Mucosa of gallbladder (tissue), 1 donor: Measurements from ENCODE around the gene MEI1. TPM values are rescaled to one million over a fixed set of nuclear protein-coding genes. Genes with fewer than 3 reads are reported as not detected.

Source experiments
- DNase-seq: peaks from one replicate; pipeline ENCODE4 v3.0.0-alpha.2; 2020; ENCODE audit warnings: low spot score
- total RNA-seq: library from RNA; stranded (reverse); gene quantifications from one replicate; pipeline ENCODE4 v1.2.1, GENCODE V29; 2021
- donor health status: DM: no; HTN: no; CAD: no.

The MEI1 gene
- total RNA-seq, 1 donor from 2014 or later: 1.4 TPM

DNA sequence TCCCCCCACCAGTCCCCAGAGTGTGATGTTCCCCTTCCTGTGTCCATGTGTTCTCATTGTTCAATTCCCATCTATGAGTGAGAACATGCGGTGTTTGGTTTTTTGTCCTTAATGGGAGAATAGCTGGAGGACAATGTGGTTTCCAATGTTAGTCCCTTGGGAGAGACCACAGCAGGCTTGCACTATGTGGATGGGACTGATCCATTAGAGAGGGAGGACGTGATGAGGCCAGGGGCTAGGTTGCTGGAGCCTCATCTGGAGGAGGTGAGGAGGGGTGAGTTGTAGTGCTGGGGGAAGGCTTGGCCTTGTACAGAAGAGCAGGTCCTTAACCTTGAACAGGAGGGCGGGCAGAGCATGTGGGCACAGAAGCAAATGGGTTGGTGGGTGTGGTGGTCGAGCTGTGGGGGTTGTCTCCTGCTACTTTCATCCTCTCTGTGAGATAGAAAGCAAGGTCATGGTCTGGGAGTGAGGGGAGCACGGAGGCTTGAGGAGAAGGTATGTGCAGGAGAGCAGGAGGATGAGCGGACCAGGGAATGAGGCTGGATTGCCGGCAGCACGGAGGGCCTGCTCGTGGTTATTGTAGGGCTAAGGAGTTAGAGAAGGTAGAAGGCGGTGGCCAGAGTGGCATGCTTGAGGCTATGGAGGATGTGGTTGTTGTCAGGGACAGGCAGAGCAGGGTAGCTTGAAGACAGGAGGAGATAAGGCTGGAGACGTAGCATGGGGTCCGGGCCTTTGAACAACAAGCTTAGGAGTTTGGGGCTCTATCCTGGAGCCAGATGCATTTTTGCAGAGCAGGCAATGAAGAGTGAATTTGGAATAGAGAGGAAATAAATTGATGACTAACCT, 122.4 kb downstream of the MEI1 start:
- no peak for DNase-seq

- DNase-seq: no peak
These were observed 123.2 kb downstream of the MEI1 start for GRCh38 chr22:41822317-41823057.

DNA sequence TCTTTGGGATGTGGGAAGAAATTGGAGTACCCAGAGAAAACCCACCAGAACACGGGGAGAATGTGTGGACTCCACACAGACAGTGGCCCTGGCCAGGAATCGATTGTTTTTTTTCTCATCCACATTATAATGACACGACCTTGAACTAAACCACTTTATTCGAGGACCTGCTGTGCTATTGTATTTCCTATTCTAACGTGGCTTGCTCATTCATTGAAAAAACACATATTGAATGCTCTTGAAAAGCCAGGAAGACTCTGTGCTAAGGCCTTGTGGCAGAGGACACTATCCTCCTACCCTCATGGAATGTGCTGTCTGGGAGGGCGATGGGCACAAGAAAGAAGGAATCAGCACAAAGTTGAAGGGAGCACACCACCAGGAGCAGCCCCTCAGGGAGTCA, 124.5 kb downstream of the MEI1 start:
- no peak for DNase-seq

DNA sequence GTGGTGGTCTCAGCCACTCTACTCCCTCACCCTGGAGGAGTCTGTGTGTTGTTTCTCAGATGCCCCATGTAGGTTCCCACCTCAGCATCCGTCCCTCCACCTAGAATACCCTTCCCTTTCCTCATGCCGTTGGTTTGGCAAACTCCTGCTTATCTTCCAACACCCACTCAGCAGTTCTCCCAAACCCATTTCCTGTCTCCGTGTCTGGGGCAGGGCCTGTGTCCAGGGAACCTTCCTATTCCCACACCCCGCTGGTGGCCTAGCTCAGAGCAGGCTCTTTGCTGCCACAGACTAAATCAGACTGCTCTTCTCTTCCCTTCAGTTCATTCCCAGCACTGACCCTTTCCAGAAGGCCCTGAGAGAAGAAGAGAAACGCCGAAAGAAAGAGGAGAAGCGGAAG, 126.1 kb downstream of the MEI1 start:
- DNase-seq: no peak

DNA sequence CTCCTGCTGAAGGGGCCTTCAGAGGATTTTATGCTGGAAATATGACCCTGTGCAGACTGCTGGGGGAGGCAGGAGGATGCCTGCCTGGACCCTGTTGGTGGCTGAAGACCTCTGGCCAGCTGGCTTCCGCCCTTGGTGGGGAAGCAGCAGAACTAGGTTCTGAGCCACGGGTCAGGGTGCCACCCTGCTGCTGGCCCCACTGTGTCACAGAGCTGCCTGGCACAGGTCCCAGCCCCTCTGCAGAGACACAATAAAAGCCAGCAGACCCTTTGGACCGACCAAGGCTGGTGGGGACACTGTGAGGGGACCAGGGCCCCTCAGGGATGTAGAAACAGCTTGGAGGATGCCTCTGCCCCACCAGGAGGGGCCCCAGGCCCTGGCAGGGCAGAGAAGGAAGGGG, 126.7 kb downstream of the MEI1 start:
- no peak for DNase-seq

GRCh38 chr22:41826430-41827383, 127.4 kb downstream of the MEI1 start:
- DNase-seq: no peak

DNA sequence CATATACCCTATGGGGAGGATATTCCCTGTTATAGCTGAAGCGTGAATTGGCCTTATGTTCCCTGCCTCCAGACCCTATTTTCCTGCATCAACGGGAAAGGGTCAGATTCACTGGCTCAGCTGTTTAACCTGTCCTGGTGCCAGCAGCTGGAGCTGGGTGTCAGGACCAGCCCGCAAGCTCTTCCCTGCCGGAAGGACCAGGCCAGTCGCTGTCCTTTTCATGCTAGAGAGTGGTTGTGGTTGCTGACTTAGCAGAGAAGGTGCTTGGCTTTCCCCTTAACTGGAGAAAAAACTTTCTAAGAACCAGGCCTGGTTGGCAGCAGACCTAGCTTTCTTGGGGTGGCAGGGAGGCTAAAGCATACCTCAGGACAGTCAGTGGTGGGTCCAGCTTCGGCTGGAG, 128.4 kb downstream of the MEI1 start:
- DNase-seq: no peak

DNA sequence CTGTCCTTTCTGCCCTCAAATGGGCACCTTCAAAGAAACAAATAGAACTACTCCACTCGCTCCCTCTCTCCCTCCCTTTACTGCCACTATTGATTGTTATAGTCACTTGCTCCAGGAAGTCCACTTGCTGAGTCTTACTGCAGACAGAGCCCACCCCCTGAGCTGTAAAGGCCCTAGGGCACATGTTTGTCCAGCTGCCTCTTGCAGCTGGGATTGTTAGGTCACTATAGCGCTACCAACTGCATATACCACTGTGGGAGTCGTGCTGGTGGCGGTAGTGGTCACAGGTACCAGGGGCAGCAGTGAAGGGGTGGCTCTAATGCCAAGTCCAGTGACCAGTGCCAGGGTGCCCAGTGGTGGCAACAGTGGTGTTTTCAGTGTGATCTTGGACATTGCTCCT, 129.2 kb downstream of the MEI1 start:
- peak; percentile 49 for DNase-seq

DNA sequence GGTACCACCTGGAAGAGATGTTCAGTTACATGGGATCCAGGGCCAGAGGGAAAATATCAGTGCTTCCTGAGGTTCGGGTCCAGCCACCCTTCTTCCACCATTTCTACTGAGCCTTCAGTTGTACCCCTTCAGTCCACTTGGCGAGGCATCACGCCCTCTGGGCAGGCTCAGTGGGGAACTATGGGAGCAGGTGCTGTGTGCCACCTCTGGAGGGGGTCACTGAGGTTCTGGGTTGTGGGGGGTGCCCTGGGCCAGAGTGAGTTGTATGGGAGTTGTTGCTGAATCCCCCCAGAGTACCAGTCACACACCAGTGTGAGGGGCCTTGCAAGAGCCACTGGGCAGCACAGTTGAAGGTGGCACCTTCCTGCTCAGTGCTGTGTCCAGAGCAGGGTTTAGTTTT, 130.9 kb downstream of the MEI1 start:
- DNase-seq: no peak

DNA sequence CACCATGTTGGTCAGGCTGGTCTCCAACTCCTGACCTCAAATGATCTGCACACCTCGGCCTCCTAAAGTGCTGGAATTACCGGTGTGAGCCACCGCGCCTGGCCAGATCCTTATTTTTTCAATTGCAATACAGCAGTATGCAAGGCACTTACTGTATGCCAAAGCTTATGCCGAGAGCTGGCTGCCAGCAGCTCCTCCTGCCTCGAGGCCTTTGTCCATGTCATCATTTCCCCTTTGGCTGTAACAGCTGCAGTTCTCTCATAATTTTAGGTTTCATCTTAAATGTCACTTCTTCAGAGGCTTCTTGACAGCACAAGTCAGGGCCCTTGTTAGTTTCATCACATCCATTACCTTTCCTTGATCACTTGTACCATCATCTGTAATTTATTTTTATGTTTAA, 132.1 kb downstream of the MEI1 start:
- DNase-seq: no peak

- no peak for DNase-seq
These were observed 132.7 kb downstream of the MEI1 start for GRCh38 chr22:41831828-41832552.

DNA sequence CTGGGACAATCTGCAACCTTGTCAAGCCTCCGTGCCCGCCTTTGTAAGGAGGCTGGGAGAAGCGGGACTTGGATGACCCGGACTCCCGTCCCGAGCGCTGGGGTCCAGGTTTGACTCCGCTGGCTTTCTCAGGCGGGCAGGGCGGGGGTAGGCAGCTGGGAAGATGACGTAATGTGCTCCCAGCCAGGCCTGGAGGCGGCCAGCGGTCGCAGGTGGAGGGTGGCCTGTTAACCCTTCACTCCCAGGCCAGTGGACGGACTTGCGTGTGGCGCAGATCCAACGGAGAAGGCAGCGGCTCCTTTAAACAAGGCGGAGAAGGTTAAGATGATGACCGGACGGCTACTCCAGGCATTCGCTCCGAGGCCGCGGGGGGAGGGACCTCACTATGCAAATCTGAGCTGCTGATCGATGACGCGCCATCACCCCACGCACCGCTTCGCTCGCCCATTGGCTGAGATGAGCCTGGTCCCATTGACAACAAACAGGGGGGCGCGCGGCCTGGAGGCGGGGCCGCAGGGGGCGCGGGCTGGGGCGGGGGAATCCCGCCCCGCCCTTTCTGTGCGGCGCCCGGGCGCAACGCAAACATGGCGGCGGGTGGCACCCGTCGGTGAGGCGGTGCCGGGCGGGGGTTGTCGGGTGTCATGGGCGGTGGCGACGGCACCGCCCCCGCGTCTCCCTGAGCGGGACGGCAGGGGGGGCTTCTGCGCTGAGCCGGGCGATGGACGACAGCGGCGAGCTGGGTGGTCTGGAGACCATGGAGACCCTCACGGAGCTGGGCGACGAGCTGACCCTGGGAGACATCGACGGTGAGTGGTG, 133.5 kb downstream of the MEI1 start, which contains the start of gene SREBF2:
SREBF2 (plus strand) TSS at position 553 of the 816 bp plus-strand sequence; CDS start at position 719, 166 bp downstream.
- DNase-seq: peak; percentile 100

- peak; percentile 33 for DNase-seq
These were observed 134.2 kb downstream of the MEI1 start for GRCh38 chr22:41833369-41834004.

DNA sequence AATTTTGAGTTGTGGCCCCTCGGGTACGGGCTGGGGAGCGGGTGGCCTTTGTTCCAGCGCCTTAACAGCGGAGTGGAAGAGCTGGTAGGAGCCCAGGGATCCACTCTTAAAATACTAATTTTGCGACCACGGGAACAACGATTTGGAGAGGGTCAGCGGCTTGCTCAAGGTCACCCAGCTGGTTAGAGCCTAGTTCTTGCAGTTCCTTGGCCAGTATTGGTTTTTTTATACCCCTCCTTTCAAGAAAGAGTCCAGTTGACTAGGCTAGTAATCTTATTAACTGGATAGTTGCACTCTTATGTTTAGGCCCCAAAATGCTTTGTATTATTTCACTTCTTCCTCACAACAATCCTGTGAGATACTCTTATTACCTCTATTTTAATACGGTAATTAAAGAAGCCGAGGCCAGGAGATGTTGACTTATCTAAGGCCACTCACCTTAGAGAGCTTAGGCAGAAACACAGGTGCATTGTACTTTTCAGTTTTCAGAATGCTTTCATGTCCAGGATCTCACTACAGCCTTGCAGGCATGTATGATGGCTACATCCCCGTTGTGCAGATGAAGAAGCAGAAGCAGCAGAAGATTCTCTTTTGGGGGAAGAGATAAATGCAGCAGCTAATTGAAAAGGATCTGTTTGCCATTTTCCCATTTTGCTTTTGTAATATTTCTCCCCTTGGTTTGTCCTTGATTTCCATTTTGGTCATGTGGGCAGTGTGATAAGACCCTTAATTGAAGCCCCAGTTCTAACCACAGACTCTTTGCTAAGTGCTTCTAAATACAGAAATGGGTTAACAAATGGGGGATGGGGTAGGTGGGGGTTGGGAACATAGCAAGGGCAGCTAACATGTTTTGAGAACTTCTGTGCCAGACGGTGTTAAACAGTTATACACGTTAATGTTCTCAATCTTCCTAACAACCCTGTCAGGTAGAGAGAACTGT, 135.0 kb downstream of the MEI1 start:
- DNase-seq: no peak

DNA sequence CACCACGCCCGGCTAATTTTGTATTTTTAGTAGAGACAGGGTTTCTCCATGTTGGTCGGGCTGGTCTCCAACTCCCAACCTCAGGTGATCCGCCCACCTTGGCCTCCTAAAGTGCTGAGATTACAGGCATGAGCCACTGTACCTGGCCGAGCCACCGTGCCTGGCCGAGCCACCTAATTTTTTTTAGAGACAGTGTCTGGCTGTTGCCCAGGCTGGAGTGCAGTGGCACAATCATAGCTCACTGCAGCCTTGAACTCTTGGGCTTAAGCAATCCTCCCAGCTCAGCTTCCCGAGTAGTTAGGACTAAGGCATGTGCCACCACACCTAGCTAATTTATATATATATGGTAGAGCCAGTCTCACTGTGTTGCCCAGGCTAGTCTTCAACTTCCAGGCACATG, 136.2 kb downstream of the MEI1 start:
- peak; percentile 27 for DNase-seq

DNA sequence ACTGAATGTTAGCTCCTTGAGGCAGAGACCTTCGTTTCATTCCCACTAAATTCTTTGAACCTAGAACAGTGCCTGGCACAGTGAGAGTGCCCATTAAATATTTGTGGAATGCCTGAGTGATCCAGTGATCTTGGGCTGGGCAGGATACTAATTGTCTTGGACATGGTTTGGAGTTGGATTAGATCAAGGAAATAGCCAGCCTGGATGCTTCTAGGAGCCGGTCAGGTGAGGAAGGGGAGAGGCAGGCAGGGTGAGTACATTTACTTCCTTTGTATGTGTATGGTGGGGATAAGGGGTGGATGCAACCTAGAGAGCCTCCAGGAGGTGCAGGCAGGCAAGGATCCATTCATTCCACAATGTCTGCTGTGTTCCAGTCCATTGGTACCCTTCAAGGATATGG, 137.2 kb downstream of the MEI1 start:
- DNase-seq: no peak

DNA sequence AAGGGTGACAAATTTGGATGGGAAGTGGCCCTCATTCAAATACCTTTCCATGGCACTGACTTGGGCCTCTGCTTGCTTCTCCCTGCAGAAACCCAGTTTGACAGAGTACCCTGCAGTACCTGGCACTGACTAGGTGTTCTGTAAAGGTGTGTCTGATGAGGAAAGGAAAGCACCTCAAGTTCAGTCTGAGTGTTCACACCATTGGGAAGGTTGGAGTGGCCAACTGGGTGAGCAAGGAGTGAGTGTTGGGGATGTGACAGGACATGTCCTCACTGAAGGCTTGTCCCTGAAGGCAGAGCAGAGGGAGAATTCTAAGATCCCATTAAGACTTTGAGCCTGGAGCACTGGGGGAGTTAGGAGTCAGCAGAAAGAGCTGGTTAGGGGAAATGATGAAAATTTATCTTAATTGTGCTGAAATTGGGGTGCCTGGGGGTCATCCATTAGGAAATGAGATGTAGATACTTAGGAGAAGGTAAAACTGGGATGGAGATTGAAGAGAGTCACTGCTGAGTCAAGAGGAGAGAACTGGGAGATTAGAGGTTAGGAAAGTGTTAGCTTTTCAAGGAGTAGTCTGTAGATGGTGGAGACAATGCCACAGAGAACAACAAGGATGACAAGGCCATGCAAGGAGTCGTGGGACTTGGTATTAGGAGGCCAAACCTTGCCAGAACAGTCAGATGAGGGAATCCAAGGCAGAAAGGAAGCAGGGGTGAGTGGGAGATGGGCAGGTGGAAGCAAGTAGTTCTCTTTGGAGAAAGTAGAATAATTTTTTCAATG, 139.7 kb downstream of the MEI1 start:
- DNase-seq: no peak

DNA sequence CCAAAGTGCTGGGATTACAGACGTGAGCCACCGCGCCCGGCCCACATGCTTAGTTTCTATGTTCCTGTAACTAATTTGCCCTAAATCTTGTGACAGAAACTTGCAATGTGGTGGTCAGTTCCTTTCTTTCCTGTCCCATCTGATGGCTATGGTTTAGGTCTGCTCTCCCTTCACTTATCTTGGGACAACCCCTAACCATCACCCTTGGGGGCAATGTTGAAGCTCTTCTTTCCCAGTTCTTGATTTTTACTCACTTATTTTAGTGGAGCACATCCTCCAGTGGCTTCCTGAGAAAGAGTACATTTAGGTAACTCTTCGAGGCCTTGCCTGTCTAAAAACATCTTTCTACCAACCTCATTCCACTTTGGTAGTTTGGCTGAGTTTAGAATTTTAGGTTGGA, 140.9 kb downstream of the MEI1 start:
- no peak for DNase-seq
